Heart left ventricle (tissue), 13 donors: ENCODE data around the gene FIBP.
A peak's percentile ranks its signal among the peaks of the same experiment; 100 is the strongest.

Source experiments
- POLR2A ChIP-seq, 2 donors: fragments of 450-650 bp; IDR thresholded peaks; one replicate each; pipeline ENCODE4 v1.6.1; 2017; ENCODE audit warnings: antibody characterized with exemption in 2 of 2, mild to moderate bottlenecking in 2 of 2, moderate library complexity in 2 of 2
- TF ChIP-seq, protein P1 (sequence below), 12 donors: fragments of 200-600 bp; sonication (generic) in 4 of 12; IDR thresholded peaks; one replicate each; pipeline versions ENCODE4 v1.5.0 to v1.8.0; 2018 to 2022; ENCODE audit warnings: antibody characterized with exemption in 12 of 12, mild to moderate bottlenecking in 5 of 12
- donor health status: ischemic (EF 13 %, LVEDD 7.1; RV severe dilation, severe dysfunction).
- donor health status: DM: no; HTN: yes; CAD: no.
- donor health status: DM: no; HTN: no; CAD: no.
- donor health status: ischemic (EF 25% LVEDD 6.9; RV normal size, moderate dysfunction).
- donor health status: ischemic (EF 25% LVEDD 5.7; RV mildly dilated, moderate dysfunction).
- donor health status: ischemic (EF 35%, LVEDD 5.7; RV mildly dilated, moderate dysfunction).
- donor health status: nonischemic (EF 11% LVEDD 7.7; RV severe dilation, severe dysfunction).
- donor health status: DM: yes; HTN: yes; CAD: no.
- donor health status: PGD.
- donor health status: ischemic (EF 29% LVEDD 5.4; RV normal size, mild dysfunction).
- donor health status: nonischemic (EF 23%, LVEDD 6.1; RV moderate dilation, normal function).

- TF ChIP-seq POLR2A (IDR thresholded peaks at IDR 0.05): peak in 1 of 2 donors; percentile 29
- TF ChIP-seq, protein P1, sequence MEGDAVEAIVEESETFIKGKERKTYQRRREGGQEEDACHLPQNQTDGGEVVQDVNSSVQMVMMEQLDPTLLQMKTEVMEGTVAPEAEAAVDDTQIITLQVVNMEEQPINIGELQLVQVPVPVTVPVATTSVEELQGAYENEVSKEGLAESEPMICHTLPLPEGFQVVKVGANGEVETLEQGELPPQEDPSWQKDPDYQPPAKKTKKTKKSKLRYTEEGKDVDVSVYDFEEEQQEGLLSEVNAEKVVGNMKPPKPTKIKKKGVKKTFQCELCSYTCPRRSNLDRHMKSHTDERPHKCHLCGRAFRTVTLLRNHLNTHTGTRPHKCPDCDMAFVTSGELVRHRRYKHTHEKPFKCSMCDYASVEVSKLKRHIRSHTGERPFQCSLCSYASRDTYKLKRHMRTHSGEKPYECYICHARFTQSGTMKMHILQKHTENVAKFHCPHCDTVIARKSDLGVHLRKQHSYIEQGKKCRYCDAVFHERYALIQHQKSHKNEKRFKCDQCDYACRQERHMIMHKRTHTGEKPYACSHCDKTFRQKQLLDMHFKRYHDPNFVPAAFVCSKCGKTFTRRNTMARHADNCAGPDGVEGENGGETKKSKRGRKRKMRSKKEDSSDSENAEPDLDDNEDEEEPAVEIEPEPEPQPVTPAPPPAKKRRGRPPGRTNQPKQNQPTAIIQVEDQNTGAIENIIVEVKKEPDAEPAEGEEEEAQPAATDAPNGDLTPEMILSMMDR (IDR thresholded peaks at IDR 0.05): no peak
Measured at GRCh38 chr11:65899356-65900124, 11.3 kb upstream of the FIBP start.
